GM12878 (cell line): ENCODE results near the gene RNF31. TPM values are rescaled to one million over a fixed set of nuclear protein-coding genes. Genes with fewer than 3 reads are reported as not detected.
A peak's percentile ranks its signal among the peaks of the same experiment; 100 is the strongest.

Experiments used
- ATAC-seq: fragments of 200-7000 bp; cut with Tn5 transposase; 3 replicates; pipeline ENCODE4 v1.9.1; 2020; ENCODE audit warnings: mild to moderate bottlenecking, moderate library complexity
- BruUV-seq: library from RNA; stranded (reverse); fragments of 400-500 nt; replicated peaks from 2 replicates; lab custom pipeline; 2021; lab: Mats Ljungman, UMichigan
- CTCF ChIA-PET: fragments of 300-600 bp; sonication (Branson Sonifier 250); formaldehyde crosslinking; extraction: SDS; loops from one replicate; lab custom pipeline; 2021; ENCODE audit warnings: inconsistent platforms; lab: Yijun Ruan, JAX
- POLR2A ChIA-PET: fragments of 350-600 bp; formaldehyde crosslinking; extraction: SDS; loops from one replicate; lab custom pipeline; 2021; ENCODE audit warnings: inconsistent platforms; lab: Charles Lee
- RAD21 ChIA-PET: fragments of 300-600 bp; sonication (Branson Sonifier 250); formaldehyde crosslinking; loops from one replicate; lab custom pipeline; 2023; ENCODE audit warnings: antibody characterized with exemption; ENCODE audit not compliant: unreplicated experiment; lab: Charles Lee
- SMC1A ChIA-PET: fragments of 300-600 bp; sonication (Branson Sonifier 250); formaldehyde crosslinking; loops from one replicate; lab custom pipeline; 2023; ENCODE audit not compliant: unreplicated experiment, uncharacterized antibody; lab: Charles Lee
- DNase-seq: peaks from one replicate; pipeline ENCODE4 v3.0.0-alpha.2; 2011; ENCODE audit warnings: low read depth, low spot score
- FAIRE-seq: peaks from 3 replicates; lab custom pipeline; 2011; peaks lifted over from hg19 to GRCh38; lab: Jason Lieb, UNC
- H2AFZ ChIP-seq: 2 replicates; pipeline ENCODE4 v1.6.0; 2011; ENCODE audit warnings: low read depth, low read length, control low read depth; ENCODE audit not compliant: control insufficient read depth
- H3K27ac ChIP-seq: 2 replicates; pipeline ENCODE4 v1.5.1; 2011; ENCODE audit warnings: control low read depth; ENCODE audit not compliant: control insufficient read depth, insufficient read depth
- H3K27me3 ChIP-seq, 2 experiments: replicated peaks in 1 of 2; 2 replicates each; pipeline versions ENCODE4 v1.6.0 to v1.6.1; 2011; ENCODE audit warnings: low read length in 1 of 2; ENCODE audit not compliant: control insufficient read depth in 2 of 2, insufficient read depth in 2 of 2
- H3K36me3 ChIP-seq, 2 experiments: 2 replicates each; pipeline ENCODE4 v1.5.1; 2011; ENCODE audit warnings: low read length in 1 of 2; ENCODE audit not compliant: control insufficient read depth in 2 of 2, insufficient read depth in 2 of 2
- H3K4me1 ChIP-seq: 2 replicates; pipeline ENCODE4 v1.6.1; 2011; ENCODE audit warnings: mild to moderate bottlenecking, low read length, moderate library complexity, mixed read lengths; ENCODE audit not compliant: control insufficient read depth, insufficient read depth
- H3K4me2 ChIP-seq: 2 replicates; pipeline ENCODE4 v1.6.0; 2011; ENCODE audit warnings: control low read depth; ENCODE audit not compliant: control insufficient read depth, insufficient read depth
- H3K4me3 ChIP-seq: fragments of 200-600 bp; sonication (generic); 2 replicates; pipeline ENCODE4 v1.5.1; 2016
- H3K79me2 ChIP-seq: 2 replicates; pipeline ENCODE4 v1.6.0; 2011; ENCODE audit warnings: low read length; ENCODE audit not compliant: control insufficient read depth, insufficient read depth
- H3K9ac ChIP-seq: 2 replicates; pipeline ENCODE4 v1.8.0; 2011; ENCODE audit warnings: low read length, control low read depth, mixed read lengths; ENCODE audit not compliant: control insufficient read depth, insufficient read depth
- H3K9me3 ChIP-seq: replicated peaks from 3 replicates; pipeline ENCODE4 v1.5.1; 2011; ENCODE audit warnings: mild to moderate bottlenecking, low read length; ENCODE audit not compliant: control insufficient read depth, insufficient read depth
- H4K20me1 ChIP-seq: 2 replicates; pipeline ENCODE4 v1.6.0; 2011; ENCODE audit not compliant: control insufficient read depth, insufficient read depth
- CHD1 ChIP-seq: IDR thresholded peaks from 2 replicates; pipeline ENCODE4 v1.6.1; 2012; ENCODE audit warnings: low read depth, low read length, improper control_type of control experiment
- ESRRA ChIP-seq: IDR thresholded peaks from 2 replicates; pipeline ENCODE4 v1.6.1; 2012; ENCODE audit warnings: mild to moderate bottlenecking, low read length, improper control_type of control experiment
- HDGF ChIP-seq: fragments of 450-650 bp; IDR thresholded peaks from 2 replicates; pipeline ENCODE4 v1.6.1; 2016; ENCODE audit warnings: antibody characterized with exemption
- IKZF2 ChIP-seq, 2 experiments: fragments of 450-650 bp; IDR thresholded peaks; 2 replicates each; pipeline ENCODE4 v1.6.1; 2017; ENCODE audit warnings: mild to moderate bottlenecking in 2 of 2, moderate library complexity in 2 of 2
- MEF2B ChIP-seq: fragments of 450-650 bp; IDR thresholded peaks from 2 replicates; pipeline ENCODE4 v1.6.1; 2018; ENCODE audit warnings: mild to moderate bottlenecking, moderate library complexity; ENCODE audit not compliant: partially characterized antibody, poor library complexity, severe bottlenecking
- MTA2 ChIP-seq: fragments of 450-650 bp; IDR thresholded peaks from 2 replicates; pipeline ENCODE4 v1.6.1; 2016; ENCODE audit warnings: low read depth, mild to moderate bottlenecking, moderate library complexity
- MXI1 ChIP-seq: fragments of 150-350 bp; IDR thresholded peaks from 2 replicates; pipeline ENCODE4 v1.6.1; 2011; ENCODE audit warnings: low read depth, mild to moderate bottlenecking, inconsistent platforms, low read length, improper control_type of control experiment
- NBN ChIP-seq: fragments of 450-650 bp; IDR thresholded peaks from 2 replicates; pipeline ENCODE4 v1.6.1; 2016
- NFXL1 ChIP-seq: fragments of 450-650 bp; IDR thresholded peaks from 2 replicates; pipeline ENCODE4 v1.6.1; 2017; ENCODE audit warnings: antibody characterized with exemption, mild to moderate bottlenecking, borderline replicate concordance
- NFYA ChIP-seq: IDR thresholded peaks from 2 replicates; pipeline ENCODE4 v1.6.1; 2011; ENCODE audit warnings: low read depth, mild to moderate bottlenecking, low read length, improper control_type of control experiment, borderline replicate concordance
- NFYB ChIP-seq: IDR thresholded peaks from 2 replicates; pipeline ENCODE4 v1.6.1; 2011; ENCODE audit warnings: low read depth, mild to moderate bottlenecking, low read length, improper control_type of control experiment, moderate library complexity; ENCODE audit not compliant: insufficient read depth
- PAX5 ChIP-seq: IDR thresholded peaks from 2 replicates; pipeline ENCODE4 v1.6.1; 2011; ENCODE audit warnings: low read depth, low read length, borderline replicate concordance
- PML ChIP-seq: IDR thresholded peaks from 2 replicates; pipeline ENCODE4 v1.6.1; 2012; ENCODE audit warnings: low read length, inconsistent platforms
- RAD21 ChIP-seq: IDR thresholded peaks from 2 replicates; pipeline ENCODE4 v1.6.1; 2011; ENCODE audit warnings: mild to moderate bottlenecking, low read depth, low read length, moderate library complexity; ENCODE audit not compliant: insufficient read depth
- SMARCA5 ChIP-seq: fragments of 450-650 bp; IDR thresholded peaks from 2 replicates; pipeline ENCODE4 v1.6.1; 2017; ENCODE audit warnings: mild to moderate bottlenecking
- SPI1 ChIP-seq: IDR thresholded peaks from 2 replicates; pipeline ENCODE4 v1.6.1; 2011; ENCODE audit warnings: low read depth, mild to moderate bottlenecking, low read length, moderate library complexity, borderline replicate concordance; ENCODE audit not compliant: insufficient read depth
- ZNF217 ChIP-seq: fragments of 450-650 bp; IDR thresholded peaks from 2 replicates; pipeline ENCODE4 v1.6.1; 2017; ENCODE audit warnings: antibody characterized with exemption, mild to moderate bottlenecking
- ZNF687 ChIP-seq: fragments of 450-650 bp; IDR thresholded peaks from 2 replicates; pipeline ENCODE4 v1.6.1; 2017; ENCODE audit warnings: mild to moderate bottlenecking, moderate library complexity
- ZZZ3 ChIP-seq: IDR thresholded peaks from 2 replicates; pipeline ENCODE4 v1.6.1; 2011; ENCODE audit warnings: low read depth; ENCODE audit not compliant: control insufficient read depth, insufficient read length
- WGBS: methylation state at CpG from one replicate; pipeline ENCODE4 v1.1.6; 2016; ENCODE audit warnings: low lambda C conversion rate; ENCODE audit not compliant: insufficient replicate concordance, insufficient coverage; ENCODE audit errors: missing lambda C conversion rate; 5-methylcytosine and 5-hydroxymethylcytosine counted together
- in situ Hi-C: fragments of 300-500 bp; cut with MboI; formaldehyde crosslinking; loops from 9 replicates; pipeline ENCODE4 v1.14.3; 2018; ENCODE audit warnings: mixed read lengths
- intact Hi-C: fragments of 100-400 bp; cut with micrococcal nuclease; formaldehyde crosslinking; loops from one replicate; pipeline ENCODE4 v1.14.2; 2022; ENCODE audit not compliant: unreplicated experiment
- polyA plus RNA-seq, 11 experiments: library from polyadenylated mRNA; depleted of rRNA in 4 of 11; unstranded in 6 of 11; stranded (reverse) in 5 of 11; fragments of >200 nt; fragmentation: Nextera tagmentation in 4 of 11; fragmentation: Illumina TruSeq in 1 of 11; extraction: Ambion mirVana in 4 of 11; extraction: Trizol in 1 of 11; gene quantifications; 1 replicate in 1 of 11; 2 replicates in 10 of 11; pipeline versions ENCODE4 v1.2.1 to v1.2.3, GENCODE V29; 2011 to 2016; ENCODE audit warnings: inconsistent platforms in 2 of 11, missing spikeins in 2 of 11, low read depth in 1 of 11
- total RNA-seq, 4 experiments: library from RNA; depleted of rRNA in 3 of 4; stranded (reverse); fragments of >200 nt in 3 of 4; fragmentation: Illumina TruSeq in 1 of 4; extraction: Trizol in 1 of 4; gene quantifications; 2 replicates each; pipeline versions ENCODE4 v1.2.1 to v1.2.3, GENCODE V29; 2013 to 2021

Gene RNF31
- total and polyA plus RNA-seq, 10 of the 15 experiments (the other 5 are each of a cell fraction or from before 2014, with no cell fraction given): 8.5 to 92.7 (median 52.0) TPM

DNA sequence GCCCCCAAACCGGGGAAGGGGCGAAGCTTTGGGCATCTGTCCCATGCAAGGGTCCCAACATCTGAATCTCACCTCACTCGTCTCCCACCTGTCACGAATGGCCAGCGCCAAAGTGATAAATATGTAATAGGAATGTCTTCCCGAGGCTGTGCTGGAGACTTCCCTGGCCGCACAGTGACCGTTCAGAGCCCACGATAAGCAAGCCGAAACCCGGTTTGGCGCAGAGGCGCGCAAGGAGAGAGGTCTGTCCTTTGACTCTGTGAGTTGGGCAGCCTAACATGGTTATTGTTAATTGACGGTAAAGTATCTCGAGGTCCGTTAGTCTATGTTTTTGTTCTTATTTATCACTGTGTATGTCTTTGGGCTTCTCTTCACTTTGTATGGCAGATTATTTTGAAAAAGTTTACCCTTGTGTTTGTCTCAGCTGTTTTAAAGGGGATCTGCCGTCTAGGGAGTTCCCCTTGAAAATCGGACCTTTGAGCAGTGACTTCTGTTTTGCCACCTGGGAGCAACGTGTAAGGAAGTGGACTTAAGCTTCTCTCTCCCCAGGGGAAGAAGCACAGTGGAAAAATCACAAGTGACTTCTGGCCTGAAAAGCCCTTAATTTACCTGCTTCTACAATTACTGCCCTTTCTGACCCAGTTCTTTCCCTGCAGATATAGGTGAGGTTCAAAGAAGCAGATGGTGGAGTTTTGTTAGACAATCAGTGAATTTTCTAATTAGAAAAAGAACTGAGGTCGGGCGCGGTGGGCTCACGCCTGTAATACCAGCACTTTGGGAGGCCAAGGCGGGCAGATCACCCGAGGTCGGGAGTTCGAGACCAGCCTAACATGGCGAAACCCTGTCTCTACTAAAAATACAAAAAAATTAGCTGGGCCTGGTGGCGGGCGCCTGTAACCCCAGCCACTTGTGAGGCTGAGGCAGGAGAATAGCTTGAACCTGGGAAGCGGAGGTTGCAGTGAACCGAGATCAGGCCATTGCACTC lies 49.1 kb downstream of the RNF31 start:
- peaks cover 0 to 4% of the 10 kb centered on the region in 2 experiments; a peak in 2 of 4 replicates for H3K36me3 ChIP-seq
- peaks cover 15% of the 10 kb centered on the region for H3K4me1 ChIP-seq
- intact Hi-C loops: loop anchor here (1.0 kb wide), 1 partner anchor 17 kb away; the partner anchor contains the start of gene CHMP4A
- peak overlapping the region; percentile 92 for H3K9ac ChIP-seq
- ChIA-PET RAD21 (interaction anchor here (0.5 to 3.0 kb wide), 12 partner anchors 17 to 112 kb away, joined by 3 to 10 read pairs (median 4); partner anchors contain the start of genes CHMP4A, CIDEB, DCAF11 and IRF9), SMC1A (interaction anchor here (1.1 to 2.5 kb wide), 9 partner anchors 10 to 101 kb away, joined by 3 to 10 read pairs (median 4); partner anchors contain the start of genes CHMP4A, DCAF11, NRL and RABGGTA), POLR2A (interaction anchor here (0.6 to 3.9 kb wide), 24 partner anchors 9 to 1394 kb away, joined by 3 to 50 read pairs (median 6); partner anchors contain the start of genes CHMP4A, DCAF11, EMC9 and GMPR2), CTCF (interaction anchor here (1.0 to 2.9 kb wide), 11 partner anchors 15 to 235 kb away, joined by 3 to 11 read pairs (median 4); partner anchors contain the start of genes CHMP4A, CIDEB, EMC9 and IRF9)
- no peaks in the 10 kb centered on the region for H3K27me3 ChIP-seq
- in situ Hi-C loops: no loop called here
- FAIRE-seq (peak; percentile 27), DNase-seq (peak; percentile 36), ATAC-seq (peak; percentile 56)
- H2AFZ ChIP-seq: peak overlapping the region; percentile 98
- no peaks in the 10 kb centered on the region for H4K20me1 ChIP-seq
- TSS peak; percentile 91 for BruUV-seq
- H3K4me3 ChIP-seq: peak overlapping the region; percentile 68
- no peaks in the 10 kb centered on the region; the same call in 1 of the 3 replicates for H3K9me3 ChIP-seq
- H3K79me2 ChIP-seq: peaks cover 48% of the 10 kb centered on the region
- peak overlapping the region; percentile 96 for H3K27ac ChIP-seq
- H3K4me2 ChIP-seq: peak overlapping the region; percentile 90
- 10% methylated on average over 33 of the region's 33 CpGs for WGBS
- no peak for TF ChIP-seq MEF2B
- 0 out of 2 replicates have a peak, but pooled peaks have one; percentile 35 for TF ChIP-seq PML
- TF ChIP-seq SMARCA5: no peak
- no peak for TF ChIP-seq ZNF217
- TF ChIP-seq IKZF2 (IDR thresholded peaks at IDR 0.05): peak; percentile 25 to 50; a peak in 2 of 4 replicates
- TF ChIP-seq NFYA: no peak
- peak; percentile 34; the same call in 1 of the 2 replicates for TF ChIP-seq ZNF687
- TF ChIP-seq NFXL1: no peak
- TF ChIP-seq MTA2: no peak
- TF ChIP-seq SPI1: peak; percentile 69
- TF ChIP-seq ESRRA: no peak
- TF ChIP-seq RAD21: no peak
- TF ChIP-seq HDGF: peak; percentile 13; the same call in 1 of the 2 replicates
- TF ChIP-seq NFYB: no peak
- TF ChIP-seq MXI1: peak; percentile 87
- no peak; the same call in 1 of the 2 replicates for TF ChIP-seq NBN
- TF ChIP-seq PAX5: no peak
- TF ChIP-seq ZZZ3: no peak
- TF ChIP-seq CHD1: peak; percentile 50; the same call in 1 of the 2 replicates
